Fibroblast of villous mesenchyme (primary cell): ENCODE data around the gene PIGS. TPM values are rescaled to one million over a fixed set of nuclear protein-coding genes. Genes with fewer than 3 reads are reported as not detected.
A peak's percentile ranks its signal among the peaks of the same experiment; 100 is the strongest.

ENCODE experiments used
- DNase-seq: peaks from one replicate; pipeline ENCODE4 v3.0.0-alpha.2; 2010; ENCODE audit warnings: low read depth
- H3K4me3 ChIP-seq: 2 replicates; pipeline ENCODE4 v1.5.1; 2011; ENCODE audit warnings: low read depth, mild to moderate bottlenecking, low read length
- CTCF ChIP-seq: IDR thresholded peaks from 2 replicates; pipeline ENCODE4 v1.5.1; 2012; ENCODE audit warnings: low read depth, mild to moderate bottlenecking, low read length; ENCODE audit not compliant: insufficient read depth
- total RNA-seq: library from RNA; depleted of rRNA; stranded (reverse); fragments of >200 nt; gene quantifications from 2 replicates; pipeline ENCODE4 v1.2.3, GENCODE V29; 2012

The PIGS gene
- total RNA-seq, 1 donor: 52.7 TPM

DNA sequence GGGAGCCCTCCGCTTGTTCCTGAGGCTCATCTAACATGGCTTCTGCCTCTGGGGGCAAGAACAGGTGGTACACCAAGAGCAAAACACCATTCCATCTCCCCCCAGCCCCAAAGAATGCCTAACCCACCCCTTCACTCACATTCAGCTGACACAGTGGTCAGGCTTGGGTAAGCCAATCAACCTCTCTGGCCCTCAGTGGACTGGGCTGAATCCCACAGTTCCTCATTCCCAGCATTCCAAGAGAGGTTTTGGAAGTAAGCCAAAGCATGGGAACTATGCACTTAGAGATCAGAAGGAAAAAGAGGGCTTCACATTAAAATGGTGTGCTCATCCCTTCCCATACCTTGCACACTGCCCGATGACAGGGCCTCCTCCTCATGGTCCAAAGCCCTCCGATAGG lies 7.8 kb downstream of the PIGS start:
- TF ChIP-seq CTCF: no peak
- H3K4me3 ChIP-seq: no peak overlapping the region
- peak; percentile 45 for DNase-seq

DNA sequence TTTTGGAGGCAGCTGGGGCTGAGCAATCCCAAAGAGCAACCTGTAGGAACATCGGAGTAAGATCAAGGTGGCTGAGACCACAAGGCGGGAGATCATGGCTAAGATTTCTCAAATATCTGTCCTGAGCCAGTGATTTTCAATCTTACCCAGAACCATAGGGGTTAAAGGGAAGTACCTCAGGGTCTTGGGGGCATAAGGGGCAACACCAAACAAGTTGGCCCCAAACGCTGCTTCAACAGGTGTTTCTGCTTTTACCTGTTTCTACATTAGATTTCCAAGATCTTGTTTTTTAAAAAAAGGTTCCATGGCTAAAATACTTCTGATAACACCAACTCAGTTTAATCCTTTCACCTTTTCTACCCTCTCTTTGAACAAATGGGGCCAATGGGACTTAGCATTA lies 16.3 kb downstream of the PIGS start:
- TF ChIP-seq CTCF: no peak

DNA sequence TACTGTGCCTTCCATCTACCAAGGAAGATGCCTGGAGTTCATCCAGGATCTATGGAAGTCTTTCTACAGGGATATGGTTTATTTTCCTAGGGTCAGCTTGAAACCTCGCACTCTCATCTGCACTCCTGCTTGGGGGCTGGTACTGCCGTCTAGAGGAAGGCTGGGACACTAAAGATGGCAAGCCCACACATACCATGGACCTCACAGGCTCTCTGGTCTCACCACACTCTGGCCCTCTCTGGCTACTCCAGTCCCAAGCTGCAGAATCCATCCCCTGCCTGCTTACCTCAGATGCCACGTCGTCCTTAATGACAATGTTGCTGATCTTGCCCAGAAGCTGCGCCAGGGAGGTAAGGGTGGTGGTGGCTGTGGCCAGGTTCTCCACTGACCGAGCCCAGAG lies 16.8 kb downstream of the PIGS start:
- no peak overlapping the region for H3K4me3 ChIP-seq
- TF ChIP-seq CTCF: no peak
- no peak for DNase-seq

More for the DNA sequence above, 16.3 kb downstream of the PIGS start:
- no peak overlapping the region for H3K4me3 ChIP-seq
- no peak for DNase-seq

GRCh38 chr17:28553000-28553505 lies 18.3 kb downstream of the PIGS start:
- no peak for TF ChIP-seq CTCF
- peak overlapping the region; percentile 44 for H3K4me3 ChIP-seq
- DNase-seq: no peak

- no peak for TF ChIP-seq CTCF
- peak; percentile 62 for DNase-seq
Observed at GRCh38 chr17:28552176-28552999, 18.9 kb downstream of the PIGS start, which contains the start of gene UNC119. Gene UNC119, minus strand, starts transcription at chr17:28552624. Its CDS starts 67 bp downstream, at chr17:28552557.

GRCh38 chr17:28551421-28552175 lies 19.7 kb downstream of the PIGS start:
- TF ChIP-seq CTCF: no peak
- peak overlapping the region; percentile 79 for H3K4me3 ChIP-seq
- peak; percentile 33 for DNase-seq

More at GRCh38 chr17:28552176-28552999, 18.9 kb downstream of the PIGS start, which contains the start of gene UNC119:
- H3K4me3 ChIP-seq: peak within 1 kb of the TSS; percentile 79
